Transverse colon (tissue), 4 donors: Measurements from ENCODE around the gene ZNF785.

Experiments
- EP300 ChIP-seq: sonication (generic); formaldehyde crosslinking; IDR thresholded peaks from one replicate; pipeline ENCODE4 v1.6.1; 2017; ENCODE audit warnings: antibody characterized with exemption, low read depth
- POLR2A ChIP-seq: fragments of 450-650 bp; IDR thresholded peaks from one replicate; pipeline ENCODE4 v1.6.1; 2016; ENCODE audit warnings: antibody characterized with exemption, mild to moderate bottlenecking, moderate library complexity
- POLR2AphosphoS5 ChIP-seq, 3 donors: sonication (generic); formaldehyde crosslinking; IDR thresholded peaks; one replicate each; pipeline ENCODE4 v1.6.1; 2016; ENCODE audit warnings: antibody characterized with exemption in 3 of 3
- TF ChIP-seq, protein P1 (sequence below), 5 experiments: fragments of 200-600 bp in 3 of 5; fragments of 450-650 bp in 2 of 5; sonication (generic) in 3 of 5; IDR thresholded peaks; 1 replicate in 2 of 5; 2 replicates in 3 of 5; pipeline ENCODE4 v1.5.1; 2016 to 2017; ENCODE audit warnings: antibody characterized with exemption in 5 of 5, inconsistent platforms in 3 of 5, mild to moderate bottlenecking in 2 of 5, moderate library complexity in 1 of 5

DNA sequence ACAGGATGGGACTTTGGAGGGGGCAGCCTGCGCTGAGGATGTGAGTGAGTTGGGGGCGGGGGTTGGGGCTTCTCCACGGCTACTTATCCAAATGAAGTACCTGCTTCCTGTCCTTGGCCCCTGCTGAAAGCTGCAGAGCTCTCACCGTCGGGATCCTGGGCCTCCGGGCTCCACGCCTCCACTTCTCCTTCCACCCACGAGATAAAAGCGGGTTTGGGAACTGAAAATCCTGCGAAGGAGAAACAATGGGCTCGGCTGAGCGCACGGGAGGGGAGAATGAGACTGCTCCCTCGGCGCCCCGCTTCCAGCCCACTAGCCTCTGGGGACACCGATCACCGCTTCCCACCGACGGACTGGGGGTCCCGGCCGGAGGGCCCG lies 486 bp downstream of the ZNF785 start:
- TF ChIP-seq POLR2A (no peak), EP300 (no peak), POLR2AphosphoS5 (IDR thresholded peaks at IDR 0.05) (no peak)
- TF ChIP-seq, protein P1, sequence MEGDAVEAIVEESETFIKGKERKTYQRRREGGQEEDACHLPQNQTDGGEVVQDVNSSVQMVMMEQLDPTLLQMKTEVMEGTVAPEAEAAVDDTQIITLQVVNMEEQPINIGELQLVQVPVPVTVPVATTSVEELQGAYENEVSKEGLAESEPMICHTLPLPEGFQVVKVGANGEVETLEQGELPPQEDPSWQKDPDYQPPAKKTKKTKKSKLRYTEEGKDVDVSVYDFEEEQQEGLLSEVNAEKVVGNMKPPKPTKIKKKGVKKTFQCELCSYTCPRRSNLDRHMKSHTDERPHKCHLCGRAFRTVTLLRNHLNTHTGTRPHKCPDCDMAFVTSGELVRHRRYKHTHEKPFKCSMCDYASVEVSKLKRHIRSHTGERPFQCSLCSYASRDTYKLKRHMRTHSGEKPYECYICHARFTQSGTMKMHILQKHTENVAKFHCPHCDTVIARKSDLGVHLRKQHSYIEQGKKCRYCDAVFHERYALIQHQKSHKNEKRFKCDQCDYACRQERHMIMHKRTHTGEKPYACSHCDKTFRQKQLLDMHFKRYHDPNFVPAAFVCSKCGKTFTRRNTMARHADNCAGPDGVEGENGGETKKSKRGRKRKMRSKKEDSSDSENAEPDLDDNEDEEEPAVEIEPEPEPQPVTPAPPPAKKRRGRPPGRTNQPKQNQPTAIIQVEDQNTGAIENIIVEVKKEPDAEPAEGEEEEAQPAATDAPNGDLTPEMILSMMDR (IDR thresholded peaks at IDR 0.05), result no peak
